Epithelial cell of prostate (primary cell): Measurements from ENCODE around the gene IGFL1.
"Not testable (repeated sequence)": the region's sequence is repeated elsewhere in the genome, so short reads cannot be mapped to it uniquely, and the experiment has no call there.

ENCODE experiments used
- DNase-seq: peaks from one replicate; pipeline ENCODE4 v3.0.0-alpha.2; 2011; ENCODE audit warnings: low read depth, low spot score
- H3K27ac ChIP-seq: fragments of 450-650 bp; 2 replicates; pipeline ENCODE4 v1.5.1; 2017; ENCODE audit warnings: mild to moderate bottlenecking

Gene IGFL1

GRCh38 chr19:46262684-46263296 lies 33.2 kb downstream of the IGFL1 start:
- H3K27ac ChIP-seq = peak overlapping the region; percentile 12
- peak; percentile 58 for DNase-seq

- H3K27ac ChIP-seq, DNase-seq: not testable (repeated sequence)
Measured at GRCh38 chr19:46264801-46265200, 35.3 kb downstream of the IGFL1 start.

- no peak overlapping the region for H3K27ac ChIP-seq
- DNase-seq = no peak
Measured at GRCh38 chr19:46265217-46265828, 35.8 kb downstream of the IGFL1 start.

- H3K27ac ChIP-seq = no peak overlapping the region
- no peak for DNase-seq
Measured at GRCh38 chr19:46269101-46269500, 39.6 kb downstream of the IGFL1 start.

GRCh38 chr19:46270521-46271256 lies 41.1 kb downstream of the IGFL1 start:
- no peak overlapping the region for H3K27ac ChIP-seq
- DNase-seq = no peak

GRCh38 chr19:46271481-46272197 lies 42.1 kb downstream of the IGFL1 start:
- DNase-seq = no peak
- H3K27ac ChIP-seq = peak overlapping the region; percentile 6

- H3K27ac ChIP-seq, DNase-seq: not testable (repeated sequence)
Measured at GRCh38 chr19:46273931-46274330, 44.4 kb downstream of the IGFL1 start.

GRCh38 chr19:46279177-46279576 lies 49.6 kb downstream of the IGFL1 start:
- no peak for DNase-seq

More at GRCh38 chr19:46279177-46279576, 49.6 kb downstream of the IGFL1 start:
- H3K27ac ChIP-seq = no peak overlapping the region
